Cardiac fibroblast (primary cell): Measurements from ENCODE around the gene PDE1C.

Experiments
- DNase-seq, 2 donors: peaks; one replicate each; pipeline versions ENCODE4 v3.0.0 to v3.0.0-alpha.2; 2010; ENCODE audit warnings: low read depth in 2 of 2
- H3K4me3 ChIP-seq, 2 donors: replicated peaks in 1 of 2; 1 replicate in 1 of 2; 2 replicates in 1 of 2; pipeline ENCODE4 v1.5.1; 2011; ENCODE audit warnings: low read depth in 2 of 2, low read length in 2 of 2, mild to moderate bottlenecking in 2 of 2, moderate library complexity in 1 of 2
- TF ChIP-seq, protein P1 (sequence below): IDR thresholded peaks from one replicate; pipeline ENCODE4 v1.5.1; 2011; ENCODE audit warnings: low read depth, mild to moderate bottlenecking, low read length, inconsistent platforms

The PDE1C gene

DNA sequence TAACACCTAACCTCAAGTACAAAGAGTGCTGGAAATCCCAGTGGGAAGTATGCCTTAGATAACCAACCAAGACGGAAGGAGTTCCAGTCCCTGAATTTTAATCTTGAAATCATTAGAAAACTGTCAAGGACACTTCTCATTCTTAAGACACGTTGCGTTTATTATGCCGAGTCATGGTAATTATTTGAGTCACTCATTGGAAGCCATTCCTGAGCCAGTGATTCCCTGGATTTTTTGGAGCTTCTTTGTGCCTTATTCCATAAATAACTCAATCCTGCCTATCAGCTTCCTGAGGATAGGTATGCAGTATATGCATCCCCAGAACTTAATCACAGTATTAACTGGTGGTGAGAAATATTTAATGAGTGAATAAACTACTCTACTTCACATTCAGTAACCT, 305.7 kb downstream of the PDE1C start:
- TF ChIP-seq, protein P1, sequence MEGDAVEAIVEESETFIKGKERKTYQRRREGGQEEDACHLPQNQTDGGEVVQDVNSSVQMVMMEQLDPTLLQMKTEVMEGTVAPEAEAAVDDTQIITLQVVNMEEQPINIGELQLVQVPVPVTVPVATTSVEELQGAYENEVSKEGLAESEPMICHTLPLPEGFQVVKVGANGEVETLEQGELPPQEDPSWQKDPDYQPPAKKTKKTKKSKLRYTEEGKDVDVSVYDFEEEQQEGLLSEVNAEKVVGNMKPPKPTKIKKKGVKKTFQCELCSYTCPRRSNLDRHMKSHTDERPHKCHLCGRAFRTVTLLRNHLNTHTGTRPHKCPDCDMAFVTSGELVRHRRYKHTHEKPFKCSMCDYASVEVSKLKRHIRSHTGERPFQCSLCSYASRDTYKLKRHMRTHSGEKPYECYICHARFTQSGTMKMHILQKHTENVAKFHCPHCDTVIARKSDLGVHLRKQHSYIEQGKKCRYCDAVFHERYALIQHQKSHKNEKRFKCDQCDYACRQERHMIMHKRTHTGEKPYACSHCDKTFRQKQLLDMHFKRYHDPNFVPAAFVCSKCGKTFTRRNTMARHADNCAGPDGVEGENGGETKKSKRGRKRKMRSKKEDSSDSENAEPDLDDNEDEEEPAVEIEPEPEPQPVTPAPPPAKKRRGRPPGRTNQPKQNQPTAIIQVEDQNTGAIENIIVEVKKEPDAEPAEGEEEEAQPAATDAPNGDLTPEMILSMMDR, result no peak
- DNase-seq, result no peak
- H3K4me3 ChIP-seq, result no peak overlapping the region

DNA sequence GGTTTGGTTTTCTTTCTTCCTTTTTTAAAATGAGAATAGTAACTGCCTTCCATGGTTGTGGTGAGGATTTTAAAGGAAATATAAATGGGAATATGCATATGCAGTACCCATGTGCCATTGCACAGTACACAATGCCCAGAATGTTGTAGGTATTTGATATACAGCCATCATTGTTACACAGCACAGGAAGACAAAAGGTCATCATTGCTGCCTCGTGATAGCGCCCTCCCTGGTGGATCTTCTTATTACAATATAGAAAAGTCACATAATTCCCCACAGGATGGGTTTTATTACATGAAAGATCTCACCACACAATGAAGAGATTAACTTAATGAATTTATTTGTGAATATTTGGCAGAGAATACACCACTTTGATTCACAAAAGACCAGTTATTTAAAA, 306.7 kb downstream of the PDE1C start:
- TF ChIP-seq, protein P1, result peak; percentile 30
- H3K4me3 ChIP-seq, result no peak overlapping the region
- DNase-seq, result no peak

DNA sequence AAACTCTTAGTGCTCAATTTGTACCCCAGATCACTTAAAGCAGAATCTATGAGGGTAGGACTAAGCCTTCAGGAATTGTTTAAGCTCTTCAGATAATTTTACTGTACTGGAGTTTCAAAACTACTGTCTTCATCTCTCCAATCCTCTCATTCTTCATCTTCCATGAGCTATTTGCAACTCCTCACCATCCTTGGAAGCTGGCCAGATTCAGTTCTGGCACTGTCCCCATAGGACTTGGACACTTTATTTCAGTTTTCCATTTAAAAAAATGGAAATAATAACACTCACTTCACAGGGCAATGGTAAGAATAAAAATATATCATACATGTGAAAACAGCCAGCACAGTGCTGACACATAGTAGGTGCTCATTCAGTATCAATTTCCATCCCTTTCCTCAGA, 308.6 kb downstream of the PDE1C start:
- H3K4me3 ChIP-seq, result no peak overlapping the region
- TF ChIP-seq, protein P1, result no peak
- peak in 1 of 2 donors; percentile 8 for DNase-seq

DNA sequence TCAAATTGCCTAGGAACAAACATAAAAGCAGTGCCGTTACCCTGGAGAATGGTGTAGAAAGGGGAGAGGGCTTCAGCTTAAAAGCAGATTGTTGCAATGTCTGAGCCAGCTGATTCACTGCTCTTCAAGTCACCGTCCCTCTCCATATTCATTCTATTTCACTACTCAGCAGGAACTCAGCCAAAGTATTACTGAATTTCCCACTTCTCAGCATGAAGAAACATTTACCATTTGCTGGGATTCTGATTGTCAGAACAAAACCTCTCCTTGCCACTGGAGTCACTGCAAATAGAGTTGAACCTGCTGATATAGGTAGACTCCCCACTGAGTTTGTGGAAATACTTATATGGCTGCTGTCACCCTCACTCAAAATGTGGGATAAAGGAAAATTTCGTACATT, 311.5 kb downstream of the PDE1C start:
- no peak for DNase-seq
- TF ChIP-seq, protein P1, result no peak
- H3K4me3 ChIP-seq, result no peak overlapping the region

DNA sequence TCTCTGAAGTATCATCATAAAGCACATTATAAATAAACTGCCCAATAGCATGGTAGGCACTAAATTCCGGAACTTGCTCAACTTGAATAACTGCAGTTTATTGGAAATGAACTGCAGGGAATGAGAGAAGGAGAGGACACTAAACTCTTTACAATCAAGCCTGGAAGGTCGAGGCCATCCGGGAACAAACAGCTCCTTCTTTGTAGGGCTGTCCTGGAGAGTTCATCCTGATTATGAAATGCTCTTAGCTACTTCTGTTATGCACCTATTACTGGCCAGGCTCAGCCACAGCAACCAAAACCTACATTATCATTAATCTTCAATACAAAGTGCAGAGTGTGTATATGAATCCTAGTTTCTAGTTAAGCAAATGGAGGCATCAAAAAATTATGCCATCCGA, 318.5 kb downstream of the PDE1C start:
- TF ChIP-seq, protein P1, result no peak
- H3K4me3 ChIP-seq, result no peak overlapping the region
- no peak for DNase-seq

DNA sequence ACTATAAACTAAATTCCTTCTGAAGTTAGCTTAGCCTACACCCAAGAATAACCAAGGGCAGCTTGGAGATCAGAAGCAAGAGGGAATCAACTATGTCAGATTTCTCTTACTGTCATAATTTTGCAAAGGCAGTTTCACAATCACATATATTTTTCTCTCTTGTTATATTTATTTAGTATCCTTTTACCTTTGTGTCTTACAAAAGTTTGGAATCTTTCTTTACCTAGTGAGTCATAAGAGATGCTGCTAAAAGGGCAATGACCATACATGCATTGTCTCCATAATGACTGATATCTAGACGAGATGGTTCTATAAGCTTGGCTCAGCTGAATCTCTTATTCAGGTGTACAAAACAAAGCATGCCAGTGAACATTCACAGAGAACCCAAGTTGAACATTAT, 322.1 kb downstream of the PDE1C start:
- DNase-seq, result no peak
- no peak overlapping the region for H3K4me3 ChIP-seq
- TF ChIP-seq, protein P1, result no peak

DNA sequence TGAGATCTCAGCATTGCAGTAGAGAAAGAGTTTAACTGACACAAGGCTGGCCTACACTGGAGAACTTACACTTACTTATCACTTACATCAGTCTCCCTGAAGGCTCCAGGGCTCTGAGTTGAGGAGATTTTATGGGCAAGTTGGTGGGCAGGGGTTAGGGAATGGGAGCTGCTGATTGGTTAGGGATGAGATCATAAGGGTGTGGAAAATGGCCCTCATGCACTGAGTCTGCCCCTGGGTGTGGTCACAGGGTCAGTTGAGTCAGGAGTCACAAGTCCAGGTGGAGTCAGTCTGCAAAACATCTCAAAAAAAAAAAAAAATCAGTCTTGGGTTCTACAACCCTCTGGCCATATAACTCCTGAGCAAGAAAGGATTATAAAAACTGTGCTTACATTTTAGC, 322.7 kb downstream of the PDE1C start:
- DNase-seq, result no peak
- no peak overlapping the region for H3K4me3 ChIP-seq
- TF ChIP-seq, protein P1, result no peak
